ENCODE data around the gene ST3GAL4.

- TF ChIP-seq SP1 (IDR thresholded peaks at IDR 0.05; ENCODE audit: low read depth) (no peak), EZH2 (IDR thresholded peaks at IDR 0.05) (no peak), RAD21 (IDR thresholded peaks at IDR 0.05; ENCODE audit: low read depth) (no peak), CEBPB (IDR thresholded peaks at IDR 0.05; ENCODE audit: low read depth) (no peak), POLR2A (IDR thresholded peaks at IDR 0.05; ENCODE audit: borderline replicate concordance, extremely low read depth, insufficient read depth, insufficient read length) (no peak), REST (IDR thresholded peaks at IDR 0.05; ENCODE audit: low read depth) (no peak), ATF3 (IDR thresholded peaks at IDR 0.05) (no peak), SIN3A (IDR thresholded peaks at IDR 0.05; ENCODE audit: low read depth) (no peak)
- TF ChIP-seq, protein P1, sequence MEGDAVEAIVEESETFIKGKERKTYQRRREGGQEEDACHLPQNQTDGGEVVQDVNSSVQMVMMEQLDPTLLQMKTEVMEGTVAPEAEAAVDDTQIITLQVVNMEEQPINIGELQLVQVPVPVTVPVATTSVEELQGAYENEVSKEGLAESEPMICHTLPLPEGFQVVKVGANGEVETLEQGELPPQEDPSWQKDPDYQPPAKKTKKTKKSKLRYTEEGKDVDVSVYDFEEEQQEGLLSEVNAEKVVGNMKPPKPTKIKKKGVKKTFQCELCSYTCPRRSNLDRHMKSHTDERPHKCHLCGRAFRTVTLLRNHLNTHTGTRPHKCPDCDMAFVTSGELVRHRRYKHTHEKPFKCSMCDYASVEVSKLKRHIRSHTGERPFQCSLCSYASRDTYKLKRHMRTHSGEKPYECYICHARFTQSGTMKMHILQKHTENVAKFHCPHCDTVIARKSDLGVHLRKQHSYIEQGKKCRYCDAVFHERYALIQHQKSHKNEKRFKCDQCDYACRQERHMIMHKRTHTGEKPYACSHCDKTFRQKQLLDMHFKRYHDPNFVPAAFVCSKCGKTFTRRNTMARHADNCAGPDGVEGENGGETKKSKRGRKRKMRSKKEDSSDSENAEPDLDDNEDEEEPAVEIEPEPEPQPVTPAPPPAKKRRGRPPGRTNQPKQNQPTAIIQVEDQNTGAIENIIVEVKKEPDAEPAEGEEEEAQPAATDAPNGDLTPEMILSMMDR (IDR thresholded peaks at IDR 0.05 in 2 of 3, conservative IDR thresholded peaks at IDR 0.05 in 1 of 3; ENCODE audit: borderline replicate concordance in 1 of 3, insufficient read depth in 1 of 3, low read depth in 2 of 3, low read length in 2 of 3) = no peak
- TF ChIP-seq, protein P2, sequence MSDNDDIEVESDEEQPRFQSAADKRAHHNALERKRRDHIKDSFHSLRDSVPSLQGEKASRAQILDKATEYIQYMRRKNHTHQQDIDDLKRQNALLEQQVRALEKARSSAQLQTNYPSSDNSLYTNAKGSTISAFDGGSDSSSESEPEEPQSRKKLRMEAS (IDR thresholded peaks at IDR 0.05) = no peak
Measured at GRCh38 chr11:126457817-126458216, 102.3 kb downstream of the ST3GAL4 start.

Measured in HCT116 (cell line).